Heart left ventricle (tissue), 13 donors: ENCODE data around the gene ZW10.

Experiments used
- CTCF ChIP-seq, 12 donors: fragments of 200-600 bp; sonication (generic) in 4 of 12; IDR thresholded peaks; one replicate each; pipeline versions ENCODE4 v1.5.0 to v1.8.0; 2018 to 2022; ENCODE audit warnings: antibody characterized with exemption in 12 of 12, mild to moderate bottlenecking in 5 of 12
- POLR2A ChIP-seq, 2 donors: fragments of 450-650 bp; IDR thresholded peaks; one replicate each; pipeline ENCODE4 v1.6.1; 2017; ENCODE audit warnings: antibody characterized with exemption in 2 of 2, mild to moderate bottlenecking in 2 of 2, moderate library complexity in 2 of 2
- donor health status: ischemic (EF 13 %, LVEDD 7.1; RV severe dilation, severe dysfunction).
- donor health status: DM: no; HTN: yes; CAD: no.
- donor health status: DM: no; HTN: no; CAD: no.
- donor health status: ischemic (EF 25% LVEDD 6.9; RV normal size, moderate dysfunction).
- donor health status: ischemic (EF 25% LVEDD 5.7; RV mildly dilated, moderate dysfunction).
- donor health status: ischemic (EF 35%, LVEDD 5.7; RV mildly dilated, moderate dysfunction).
- donor health status: nonischemic (EF 11% LVEDD 7.7; RV severe dilation, severe dysfunction).
- donor health status: DM: yes; HTN: yes; CAD: no.
- donor health status: PGD.
- donor health status: ischemic (EF 29% LVEDD 5.4; RV normal size, mild dysfunction).
- donor health status: nonischemic (EF 23%, LVEDD 6.1; RV moderate dilation, normal function).

GRCh38 chr11:113808931-113809330, 35.4 kb upstream of the ZW10 start:
- TF ChIP-seq POLR2A (IDR thresholded peaks at IDR 0.05) = no peak
- TF ChIP-seq CTCF (IDR thresholded peaks at IDR 0.05) = no peak
